GM18499 (cell line): Measurements from ENCODE around the gene SALL4.
"Not testable (repeated sequence)": the region's sequence is repeated elsewhere in the genome, so short reads cannot be mapped to it uniquely, and the experiment has no call there.

Source experiments
- ATAC-seq: cut with Tn5 transposase; IDR thresholded peaks from one replicate; pipeline ENCODE4 v1.9.1; 2021; ENCODE audit warnings: moderate number of reproducible peaks; ENCODE audit not compliant: insufficient read depth, unreplicated experiment

Gene SALL4

GRCh38 chr20:51802170-51802751 lies at the start of gene SALL4:
Gene SALL4, minus strand, starts transcription at chr20:51802521. Its CDS starts 113 bp downstream, at chr20:51802408.
- no peak for ATAC-seq

GRCh38 chr20:51848346-51848745 lies 46.0 kb upstream of the SALL4 start:
- no peak for ATAC-seq

GRCh38 chr20:51840865-51841264 lies 38.5 kb upstream of the SALL4 start:
- no peak for ATAC-seq

- ATAC-seq = no peak
These were observed 35.6 kb upstream of the SALL4 start for GRCh38 chr20:51837876-51838420.

- ATAC-seq = no peak
These were observed 35.1 kb upstream of the SALL4 start for GRCh38 chr20:51837436-51837835.

- ATAC-seq = no peak
These were observed 31.0 kb upstream of the SALL4 start for GRCh38 chr20:51833326-51833725.

- no peak for ATAC-seq
These were observed 30.0 kb upstream of the SALL4 start for GRCh38 chr20:51832276-51832675.

- ATAC-seq = no peak
These were observed 29.5 kb upstream of the SALL4 start for GRCh38 chr20:51831866-51832265.

GRCh38 chr20:51830538-51830937 lies 28.2 kb upstream of the SALL4 start:
- ATAC-seq = no peak

GRCh38 chr20:51828762-51829161 lies 26.4 kb upstream of the SALL4 start:
- no peak for ATAC-seq

GRCh38 chr20:51826372-51826771 lies 24.1 kb upstream of the SALL4 start:
- no peak for ATAC-seq

- ATAC-seq = no peak
These were observed 16.2 kb upstream of the SALL4 start for GRCh38 chr20:51818479-51819008.

GRCh38 chr20:51816856-51817255 lies 14.5 kb upstream of the SALL4 start:
- ATAC-seq = not testable (repeated sequence)

- no peak for ATAC-seq
These were observed 13.2 kb upstream of the SALL4 start for GRCh38 chr20:51815383-51816076.

GRCh38 chr20:51812861-51813260 lies 10.5 kb upstream of the SALL4 start:
- ATAC-seq = no peak

GRCh38 chr20:51811514-51812128 lies 9.3 kb upstream of the SALL4 start:
- ATAC-seq = no peak

- ATAC-seq = no peak
These were observed 8.7 kb upstream of the SALL4 start for GRCh38 chr20:51811042-51811355.

- ATAC-seq = no peak
These were observed 8.1 kb upstream of the SALL4 start for GRCh38 chr20:51810155-51811041.

- no peak for ATAC-seq
These were observed 5.5 kb upstream of the SALL4 start for GRCh38 chr20:51807720-51808250.

GRCh38 chr20:51804754-51805153 lies 2.4 kb upstream of the SALL4 start:
- no peak for ATAC-seq
